PFSK-1 (cell line): Measurements from ENCODE around the gene KSR1.

Source experiments
- FOXP2 ChIP-seq: optimal IDR thresholded peaks from 2 replicates; pipeline ENCODE3; 2011; ENCODE audit warnings: borderline replicate concordance, control low read depth, inconsistent platforms; ENCODE audit not compliant: insufficient read depth; ENCODE audit errors: extremely low read length, extremely low read depth
- POLR2AphosphoS5 ChIP-seq: IDR thresholded peaks from 2 replicates; pipeline ENCODE4 v1.6.1; 2012; ENCODE audit warnings: low read depth, mild to moderate bottlenecking, control low read depth, low read length, moderate library complexity
- SIN3A ChIP-seq: IDR thresholded peaks from 2 replicates; pipeline ENCODE4 v1.6.1; 2012; ENCODE audit warnings: mild to moderate bottlenecking, low read length, moderate library complexity, borderline replicate concordance; ENCODE audit not compliant: insufficient read depth
- TAF1 ChIP-seq: IDR thresholded peaks from 2 replicates; pipeline ENCODE4 v1.6.1; 2012; ENCODE audit warnings: low read length, control low read depth, borderline replicate concordance; ENCODE audit not compliant: insufficient read depth
- TF ChIP-seq, protein P1 (sequence below), 2 experiments: IDR thresholded peaks; 2 replicates each; pipeline versions ENCODE4 v1.6.1 to v1.8.0; 2011 to 2012; ENCODE audit warnings: low read depth in 2 of 2, low read length in 2 of 2, control low read depth in 1 of 2, inconsistent platforms in 1 of 2, mild to moderate bottlenecking in 1 of 2, moderate library complexity in 1 of 2; ENCODE audit not compliant: insufficient read depth in 1 of 2

KSR1 gene

DNA sequence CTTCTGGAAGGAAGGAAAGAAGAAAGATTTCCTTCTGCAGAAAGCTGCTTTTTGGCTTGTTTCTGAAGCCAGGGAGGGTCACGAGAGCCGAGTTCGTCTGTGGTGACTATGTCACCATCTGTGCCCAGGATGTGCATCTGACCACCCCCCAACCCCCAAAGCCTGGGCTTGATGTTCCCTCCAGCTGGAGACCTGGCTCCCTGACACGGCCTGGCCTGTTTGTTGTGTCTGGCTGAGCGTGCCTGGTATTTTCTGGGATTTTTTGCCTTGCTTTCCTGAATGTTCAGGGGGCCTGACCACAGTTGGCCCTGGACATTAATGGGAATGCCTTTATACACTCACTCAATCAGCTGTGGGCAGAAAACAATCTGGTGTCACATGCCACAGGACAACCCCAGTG is 213.6 kb downstream of the KSR1 start:
- TF ChIP-seq, protein P1, sequence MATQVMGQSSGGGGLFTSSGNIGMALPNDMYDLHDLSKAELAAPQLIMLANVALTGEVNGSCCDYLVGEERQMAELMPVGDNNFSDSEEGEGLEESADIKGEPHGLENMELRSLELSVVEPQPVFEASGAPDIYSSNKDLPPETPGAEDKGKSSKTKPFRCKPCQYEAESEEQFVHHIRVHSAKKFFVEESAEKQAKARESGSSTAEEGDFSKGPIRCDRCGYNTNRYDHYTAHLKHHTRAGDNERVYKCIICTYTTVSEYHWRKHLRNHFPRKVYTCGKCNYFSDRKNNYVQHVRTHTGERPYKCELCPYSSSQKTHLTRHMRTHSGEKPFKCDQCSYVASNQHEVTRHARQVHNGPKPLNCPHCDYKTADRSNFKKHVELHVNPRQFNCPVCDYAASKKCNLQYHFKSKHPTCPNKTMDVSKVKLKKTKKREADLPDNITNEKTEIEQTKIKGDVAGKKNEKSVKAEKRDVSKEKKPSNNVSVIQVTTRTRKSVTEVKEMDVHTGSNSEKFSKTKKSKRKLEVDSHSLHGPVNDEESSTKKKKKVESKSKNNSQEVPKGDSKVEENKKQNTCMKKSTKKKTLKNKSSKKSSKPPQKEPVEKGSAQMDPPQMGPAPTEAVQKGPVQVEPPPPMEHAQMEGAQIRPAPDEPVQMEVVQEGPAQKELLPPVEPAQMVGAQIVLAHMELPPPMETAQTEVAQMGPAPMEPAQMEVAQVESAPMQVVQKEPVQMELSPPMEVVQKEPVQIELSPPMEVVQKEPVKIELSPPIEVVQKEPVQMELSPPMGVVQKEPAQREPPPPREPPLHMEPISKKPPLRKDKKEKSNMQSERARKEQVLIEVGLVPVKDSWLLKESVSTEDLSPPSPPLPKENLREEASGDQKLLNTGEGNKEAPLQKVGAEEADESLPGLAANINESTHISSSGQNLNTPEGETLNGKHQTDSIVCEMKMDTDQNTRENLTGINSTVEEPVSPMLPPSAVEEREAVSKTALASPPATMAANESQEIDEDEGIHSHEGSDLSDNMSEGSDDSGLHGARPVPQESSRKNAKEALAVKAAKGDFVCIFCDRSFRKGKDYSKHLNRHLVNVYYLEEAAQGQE (IDR thresholded peaks at IDR 0.05; ENCODE audit: insufficient read depth in 1 of 2, low read depth in 2 of 2, low read length in 2 of 2): no peak
- no peak for TF ChIP-seq SIN3A
- no peak for TF ChIP-seq FOXP2

DNA sequence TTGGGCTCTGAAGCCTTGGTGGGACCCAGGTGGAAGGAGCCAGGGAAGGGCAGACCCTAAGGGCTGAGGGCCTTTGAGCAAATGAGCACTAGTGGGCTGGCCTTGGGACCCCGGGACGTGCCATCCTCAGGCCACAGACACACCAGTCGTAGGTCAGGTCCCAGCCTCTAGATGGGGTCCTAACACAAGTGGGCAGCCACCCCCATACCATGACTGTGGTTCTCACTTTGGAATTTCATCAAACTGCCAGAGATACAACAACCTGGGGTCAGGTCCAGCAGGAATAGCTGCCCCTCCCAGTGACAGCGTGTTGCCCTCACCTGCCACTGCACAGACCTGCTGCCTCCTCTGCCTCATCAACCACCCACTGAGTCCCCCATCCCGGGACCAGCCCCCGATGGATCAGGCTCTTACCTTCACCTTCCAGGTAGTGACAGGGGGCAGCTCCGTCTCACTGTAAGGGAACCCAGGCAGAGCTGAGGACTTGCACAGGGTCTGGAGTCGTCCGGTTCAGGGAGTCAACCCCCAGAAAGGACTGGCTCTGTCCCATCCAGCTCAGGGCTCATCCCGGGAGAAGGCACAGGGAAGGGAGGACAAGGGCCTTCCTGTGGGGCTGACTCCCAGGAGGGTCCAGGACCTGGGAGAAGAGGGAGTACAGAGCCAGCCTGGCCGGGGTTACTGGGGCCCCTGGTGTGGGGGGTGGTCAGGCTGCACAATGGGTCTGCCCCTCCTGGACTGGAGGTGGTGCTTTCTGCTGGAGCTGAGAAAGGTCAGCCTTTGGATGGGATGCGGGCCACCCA is 214.7 kb downstream of the KSR1 start:
- TF ChIP-seq SIN3A: no peak
- no peak for TF ChIP-seq TAF1
- no peak for TF ChIP-seq POLR2AphosphoS5
- no peak for TF ChIP-seq FOXP2
- TF ChIP-seq, protein P1 (IDR thresholded peaks at IDR 0.05; ENCODE audit: insufficient read depth in 1 of 2, low read depth in 2 of 2, low read length in 2 of 2): no peak

DNA sequence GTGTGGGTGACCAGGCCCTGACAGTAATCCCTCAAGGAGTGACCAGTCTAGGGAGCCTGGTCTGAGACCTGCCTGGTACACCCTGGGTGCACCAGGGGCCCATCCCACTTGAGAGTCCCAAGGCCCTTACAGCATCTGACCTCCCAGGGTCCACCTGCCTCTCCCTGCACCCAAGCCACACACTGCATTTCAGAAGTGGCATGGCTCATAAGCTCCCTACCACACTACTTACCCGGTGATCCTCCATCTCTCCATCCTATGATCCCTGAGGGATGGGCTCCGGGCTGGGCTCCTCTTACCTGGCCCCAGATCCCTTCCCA is 215.3 kb downstream of the KSR1 start:
- TF ChIP-seq, protein P1 (IDR thresholded peaks at IDR 0.05; ENCODE audit: insufficient read depth in 1 of 2, low read depth in 2 of 2, low read length in 2 of 2): no peak
- TF ChIP-seq POLR2AphosphoS5: no peak
- TF ChIP-seq TAF1: no peak
- TF ChIP-seq SIN3A: no peak
- no peak for TF ChIP-seq FOXP2

DNA sequence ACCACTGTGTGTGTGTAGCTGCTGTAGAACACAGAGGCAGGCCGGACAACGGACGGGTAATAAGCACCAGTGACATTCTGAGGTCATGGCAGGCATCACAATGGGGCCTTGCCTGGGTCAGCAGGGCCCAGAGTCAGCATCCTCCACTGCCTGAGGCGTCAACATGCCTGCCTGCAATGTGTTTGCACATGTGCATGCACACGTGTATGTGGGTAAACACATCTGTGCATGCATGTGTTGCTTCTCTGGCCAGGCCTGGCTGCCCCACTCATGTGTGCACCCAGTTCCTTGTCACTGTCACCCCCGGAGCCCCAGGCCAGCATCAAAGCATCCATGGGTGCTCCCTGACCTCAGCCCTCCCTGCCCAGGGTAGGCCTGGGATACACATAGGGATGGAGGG is 218.1 kb downstream of the KSR1 start:
- TF ChIP-seq FOXP2 (no peak), POLR2AphosphoS5 (no peak), SIN3A (no peak), TAF1 (no peak)
- TF ChIP-seq, protein P1 (IDR thresholded peaks at IDR 0.05; ENCODE audit: insufficient read depth in 1 of 2, low read depth in 2 of 2, low read length in 2 of 2): no peak
